HG03045 (cell line): ENCODE data around the gene SFXN3.

Experiments
- ATAC-seq: cut with Tn5 transposase; IDR thresholded peaks from one replicate; pipeline ENCODE4 v1.9.1; 2021; ENCODE audit warnings: mild to moderate bottlenecking, moderate library complexity; ENCODE audit not compliant: unreplicated experiment

Gene SFXN3

DNA sequence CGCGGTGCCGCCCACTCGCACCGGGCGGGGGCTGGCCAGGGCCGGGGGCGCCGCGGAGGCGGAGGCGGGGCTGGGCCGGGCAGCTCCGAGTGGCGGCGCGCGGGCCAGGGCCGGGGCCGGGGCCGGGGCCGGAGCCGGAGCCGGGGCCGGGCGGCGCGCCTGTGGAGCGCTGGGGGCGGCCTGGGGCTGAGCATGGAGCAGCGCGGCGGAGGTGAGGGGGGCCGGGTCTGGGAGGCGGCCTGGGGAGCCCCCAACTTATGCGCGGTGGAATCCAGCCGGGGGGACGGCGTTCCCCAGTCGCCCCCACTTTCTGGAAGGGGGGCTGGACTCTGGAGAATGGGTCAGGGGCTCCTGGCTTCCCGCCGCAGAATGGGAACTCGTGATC is 31.3 kb upstream of the SFXN3 start, which contains the start of gene LZTS2:
LZTS2 (plus strand) TSS at position 67 of the 385 bp plus-strand sequence. CDS start 2,731 bp downstream, outside the sequence.
- no peak for ATAC-seq

DNA sequence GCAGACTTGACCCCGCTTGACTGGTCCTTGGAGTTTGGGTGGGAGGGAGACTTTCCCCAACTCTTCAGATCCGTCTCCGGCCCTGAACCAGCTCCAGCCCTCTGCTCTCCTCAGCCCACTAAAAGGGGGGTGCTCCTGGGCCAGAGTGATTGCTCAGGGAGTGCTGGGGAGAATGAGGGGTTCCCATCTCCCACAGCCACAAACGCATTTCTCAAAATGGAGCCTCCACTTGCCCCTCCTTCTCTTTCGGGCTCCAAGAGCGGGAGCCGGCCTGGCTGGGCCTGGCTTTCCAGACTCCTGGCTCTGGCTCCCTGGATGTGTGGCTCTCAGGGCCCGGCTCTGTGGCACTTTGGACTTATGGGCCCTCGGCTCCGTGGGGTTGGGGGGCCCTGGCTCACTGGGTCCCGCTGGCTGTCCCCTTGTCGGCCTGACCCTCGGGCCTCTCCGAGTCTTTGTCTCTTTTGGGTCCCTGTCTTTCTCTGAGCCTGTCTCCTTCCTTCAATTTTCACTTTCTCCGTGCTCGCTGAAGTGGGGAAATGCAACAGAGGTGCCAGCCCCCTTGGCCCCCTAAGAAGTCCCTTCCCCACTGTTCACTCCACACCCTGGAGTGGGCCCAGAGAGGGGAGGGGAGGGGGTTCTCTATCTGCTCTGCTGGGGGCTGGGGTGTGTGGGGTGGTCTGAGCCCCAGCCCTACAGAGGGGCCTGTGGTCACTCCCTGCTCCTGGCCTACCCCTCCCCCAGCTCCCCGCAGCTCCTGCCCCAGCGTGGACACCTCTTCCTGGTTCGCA is 30.7 kb upstream of the SFXN3 start:
- ATAC-seq = no peak

DNA sequence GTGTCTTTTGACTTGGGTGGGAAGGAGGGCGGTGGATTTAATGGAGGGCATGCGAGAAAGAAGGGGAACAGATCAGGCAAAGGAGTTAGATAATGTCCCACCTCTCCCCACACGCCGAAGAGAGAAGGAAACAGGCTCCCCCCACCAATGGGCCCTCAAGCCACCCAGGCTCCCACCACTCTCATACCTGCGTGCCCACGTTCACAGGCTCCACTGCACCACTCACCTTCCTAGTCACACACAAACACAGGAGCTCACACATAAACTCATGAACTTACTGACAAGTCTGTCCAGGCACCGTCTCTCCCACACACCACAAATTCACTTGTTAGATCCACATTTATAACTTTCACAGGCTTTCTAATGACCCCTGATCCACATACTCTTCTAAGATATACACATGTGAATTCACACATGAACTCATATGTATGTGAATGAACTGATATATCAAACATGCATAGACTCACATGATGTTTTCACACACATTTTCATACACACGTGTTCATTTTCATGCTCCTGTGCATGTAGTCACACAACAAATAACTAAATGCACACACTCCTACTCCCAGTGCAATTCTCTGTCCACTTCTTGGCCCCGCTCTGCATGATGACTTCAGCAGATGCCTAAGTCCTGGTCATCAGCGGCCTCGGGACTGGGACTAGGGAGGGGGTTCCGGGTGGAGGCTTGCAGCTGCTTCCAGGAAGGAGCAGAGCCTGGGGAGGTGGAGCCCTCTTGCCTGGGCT is 29.9 kb upstream of the SFXN3 start:
- no peak for ATAC-seq

DNA sequence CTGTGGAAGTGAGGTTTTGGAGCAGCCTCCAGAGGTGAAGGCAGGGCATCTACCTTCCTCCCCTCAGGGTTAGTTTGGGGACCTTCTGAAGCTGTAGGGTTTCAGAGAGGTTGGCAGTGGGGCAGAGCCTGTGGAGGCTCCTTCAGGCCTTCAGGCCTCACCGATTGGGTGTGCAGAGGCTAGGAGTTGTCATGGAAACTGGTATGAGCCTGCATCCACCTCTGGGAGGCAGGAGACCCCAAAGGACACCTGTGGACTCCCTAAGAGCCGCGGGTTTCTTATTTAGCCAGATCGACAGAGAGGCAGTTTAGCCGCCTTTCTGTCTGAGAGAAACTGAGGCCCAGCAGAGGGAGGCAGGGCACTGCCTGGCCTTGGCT is 29.4 kb upstream of the SFXN3 start:
- ATAC-seq = no peak

DNA sequence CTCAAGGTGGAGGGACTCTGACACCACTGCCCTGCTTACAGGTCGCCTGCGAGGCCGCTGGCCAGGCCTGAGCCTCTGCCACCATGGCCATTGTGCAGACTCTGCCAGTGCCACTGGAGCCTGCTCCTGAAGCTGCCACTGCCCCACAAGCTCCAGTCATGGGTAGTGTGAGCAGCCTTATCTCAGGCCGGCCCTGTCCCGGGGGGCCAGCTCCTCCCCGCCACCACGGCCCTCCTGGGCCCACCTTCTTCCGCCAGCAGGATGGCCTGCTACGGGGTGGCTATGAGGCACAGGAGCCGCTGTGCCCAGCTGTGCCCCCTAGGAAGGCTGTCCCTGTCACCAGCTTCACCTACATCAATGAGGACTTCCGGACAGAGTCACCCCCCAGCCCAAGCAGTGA is 28.6 kb upstream of the SFXN3 start:
- ATAC-seq = no peak

DNA sequence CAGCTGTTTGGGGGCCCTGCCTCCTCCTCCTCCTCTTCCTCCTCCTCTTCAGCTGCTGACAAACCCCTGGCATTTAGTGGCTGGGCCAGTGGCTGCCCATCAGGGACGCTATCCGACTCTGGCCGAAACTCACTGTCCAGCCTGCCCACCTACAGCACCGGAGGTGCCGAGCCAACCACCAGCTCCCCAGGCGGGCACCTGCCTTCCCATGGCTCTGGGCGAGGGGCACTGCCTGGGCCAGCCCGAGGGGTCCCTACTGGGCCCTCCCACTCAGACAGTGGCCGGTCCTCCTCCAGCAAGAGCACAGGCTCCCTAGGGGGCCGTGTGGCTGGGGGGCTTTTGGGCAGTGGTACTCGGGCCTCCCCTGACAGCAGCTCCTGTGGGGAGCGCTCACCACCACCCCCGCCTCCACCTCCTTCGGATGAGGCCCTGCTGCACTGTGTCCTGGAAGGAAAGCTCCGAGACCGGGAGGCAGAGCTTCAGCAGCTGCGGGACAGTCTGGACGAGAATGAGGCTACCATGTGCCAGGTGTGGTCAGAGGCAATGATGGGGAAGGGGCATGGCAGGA is 27.3 kb upstream of the SFXN3 start:
- ATAC-seq = no peak

DNA sequence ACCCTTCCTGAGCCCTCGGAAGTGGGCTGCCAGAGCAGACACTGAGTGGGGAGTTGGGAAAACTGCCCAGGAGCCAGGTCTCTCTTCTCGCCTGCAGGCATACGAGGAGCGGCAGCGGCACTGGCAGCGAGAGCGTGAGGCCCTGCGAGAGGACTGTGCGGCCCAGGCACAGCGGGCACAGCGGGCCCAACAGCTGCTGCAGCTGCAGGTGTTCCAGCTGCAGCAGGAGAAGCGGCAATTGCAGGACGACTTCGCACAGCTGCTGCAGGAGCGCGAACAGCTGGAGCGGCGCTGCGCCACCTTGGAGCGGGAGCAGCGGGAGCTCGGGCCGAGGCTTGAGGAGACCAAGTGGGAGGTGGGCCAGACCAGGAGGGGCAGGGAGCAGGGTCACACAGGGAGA is 25.7 kb upstream of the SFXN3 start:
- no peak for ATAC-seq

DNA sequence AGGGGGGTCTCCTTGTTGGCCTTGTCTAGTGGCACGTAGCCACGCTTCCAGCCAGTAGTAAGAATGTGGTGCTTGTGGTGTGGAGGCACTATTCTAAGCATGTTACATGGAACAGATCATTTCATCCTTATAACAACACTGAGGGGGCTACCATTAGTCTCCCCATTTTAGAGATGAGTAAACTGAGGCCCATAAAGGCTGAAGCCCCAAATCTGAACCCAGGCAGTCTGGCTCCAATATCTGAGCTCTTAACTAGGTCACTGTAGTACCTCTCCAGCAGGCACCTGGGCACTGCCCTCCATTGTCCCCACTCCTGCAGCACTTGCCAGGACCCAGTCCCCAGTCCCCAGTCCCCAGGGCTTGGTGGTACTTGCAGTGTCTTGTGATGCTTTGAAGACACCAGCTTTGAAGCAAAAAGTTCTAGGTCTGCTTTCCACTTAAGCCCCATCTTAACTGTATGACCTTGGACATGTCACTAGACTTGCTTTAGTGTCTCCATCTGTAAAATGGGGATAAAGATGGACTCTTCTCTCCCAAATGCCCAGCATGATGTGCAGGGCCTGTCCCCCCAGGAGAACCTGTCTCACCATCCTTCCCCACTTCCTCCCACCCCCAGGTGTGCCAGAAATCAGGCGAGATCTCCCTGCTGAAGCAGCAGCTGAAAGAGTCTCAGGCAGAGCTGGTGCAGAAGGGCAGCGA is 25.0 kb upstream of the SFXN3 start:
- no peak for ATAC-seq

DNA sequence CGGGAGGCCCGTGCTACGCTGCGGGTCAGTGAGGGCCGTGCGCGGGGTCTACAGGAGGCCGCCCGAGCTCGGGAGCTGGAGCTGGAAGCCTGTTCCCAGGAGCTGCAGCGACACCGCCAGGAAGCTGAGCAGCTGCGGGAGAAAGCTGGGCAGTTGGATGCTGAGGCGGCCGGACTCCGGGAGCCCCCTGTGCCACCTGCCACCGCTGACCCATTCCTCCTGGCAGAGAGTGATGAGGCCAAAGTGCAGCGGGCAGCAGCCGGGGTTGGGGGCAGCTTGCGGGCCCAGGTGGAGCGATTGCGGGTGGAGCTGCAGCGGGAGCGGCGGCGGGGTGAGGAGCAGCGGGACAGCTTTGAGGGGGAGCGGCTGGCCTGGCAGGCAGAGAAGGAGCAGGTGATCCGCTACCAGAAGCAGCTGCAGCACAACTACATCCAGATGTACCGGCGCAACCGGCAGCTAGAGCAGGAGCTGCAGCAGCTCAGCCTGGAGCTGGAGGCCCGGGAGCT is 24.4 kb upstream of the SFXN3 start:
- no peak for ATAC-seq

DNA sequence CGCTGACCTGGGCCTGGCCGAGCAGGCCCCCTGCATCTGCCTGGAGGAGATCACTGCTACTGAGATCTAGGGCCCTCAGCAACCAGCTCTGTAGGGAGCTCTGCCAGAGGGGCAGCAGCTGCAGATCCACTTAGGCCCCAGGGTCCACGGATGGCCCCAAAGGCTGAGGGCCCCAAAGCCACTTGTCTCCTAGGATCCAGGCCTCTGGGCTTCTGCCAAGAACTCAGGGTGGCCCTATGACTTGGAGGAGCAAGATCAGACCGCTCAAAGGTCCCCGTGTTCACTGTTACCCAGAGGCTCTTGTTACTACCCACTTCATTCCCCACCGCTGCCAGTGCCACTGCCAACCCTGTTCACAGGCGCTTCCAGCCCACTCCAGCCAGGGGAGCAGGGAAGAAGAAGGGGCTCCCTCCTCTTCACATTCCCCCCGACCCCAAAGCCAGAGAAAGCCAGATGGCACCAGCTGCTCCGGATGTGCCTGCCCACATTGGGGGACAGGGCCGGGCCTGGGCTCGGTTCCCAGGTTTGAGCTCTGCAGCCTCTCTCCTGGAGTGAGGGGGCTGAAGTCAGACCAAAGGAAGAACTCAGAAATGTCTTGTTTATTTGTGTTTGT is 23.8 kb upstream of the SFXN3 start:
- ATAC-seq = no peak

DNA sequence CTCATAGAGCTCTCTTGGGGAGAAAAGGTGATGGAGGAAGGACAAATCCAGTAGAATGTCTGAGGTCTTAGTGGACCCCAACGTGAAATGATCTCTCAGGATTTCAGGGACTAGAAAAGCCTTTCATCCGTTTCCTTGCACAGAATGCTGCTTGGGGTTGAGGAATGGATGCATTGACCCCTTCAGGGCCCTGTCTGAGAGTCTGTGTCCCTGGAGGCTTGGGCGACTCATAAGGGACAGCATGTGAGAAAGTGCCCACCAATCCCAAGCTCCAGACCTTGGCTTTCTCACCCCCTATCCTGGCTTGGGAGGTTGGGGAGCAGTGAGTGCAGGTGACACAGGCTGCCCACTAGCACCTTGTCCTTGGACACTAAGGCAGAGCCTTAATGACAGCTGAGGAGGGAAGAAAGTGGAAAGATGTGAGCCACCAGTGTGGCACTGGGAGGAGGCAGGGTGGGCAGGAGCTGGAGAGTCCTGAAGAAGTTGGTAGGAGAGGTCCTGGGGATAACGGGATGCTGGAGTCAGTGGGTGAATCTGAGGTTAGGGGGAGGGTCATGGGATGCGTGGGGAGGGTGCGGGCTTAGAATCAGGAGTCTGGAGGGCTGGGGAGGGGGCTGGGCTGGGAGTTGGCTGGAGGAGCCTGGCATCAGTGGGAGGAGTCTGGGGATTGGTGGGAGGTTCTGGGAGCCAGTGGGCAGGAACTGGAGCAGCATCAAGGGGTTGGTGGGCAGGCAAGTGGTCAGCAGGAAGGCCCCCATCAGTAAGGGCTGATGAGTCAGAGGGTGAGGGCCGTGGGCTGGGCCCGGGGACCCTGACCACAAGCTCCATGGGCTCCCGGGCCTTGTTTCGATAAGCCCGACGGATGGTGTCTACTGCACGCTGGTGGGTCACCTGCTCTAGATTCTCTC is 22.9 kb upstream of the SFXN3 start:
- ATAC-seq = no peak

DNA sequence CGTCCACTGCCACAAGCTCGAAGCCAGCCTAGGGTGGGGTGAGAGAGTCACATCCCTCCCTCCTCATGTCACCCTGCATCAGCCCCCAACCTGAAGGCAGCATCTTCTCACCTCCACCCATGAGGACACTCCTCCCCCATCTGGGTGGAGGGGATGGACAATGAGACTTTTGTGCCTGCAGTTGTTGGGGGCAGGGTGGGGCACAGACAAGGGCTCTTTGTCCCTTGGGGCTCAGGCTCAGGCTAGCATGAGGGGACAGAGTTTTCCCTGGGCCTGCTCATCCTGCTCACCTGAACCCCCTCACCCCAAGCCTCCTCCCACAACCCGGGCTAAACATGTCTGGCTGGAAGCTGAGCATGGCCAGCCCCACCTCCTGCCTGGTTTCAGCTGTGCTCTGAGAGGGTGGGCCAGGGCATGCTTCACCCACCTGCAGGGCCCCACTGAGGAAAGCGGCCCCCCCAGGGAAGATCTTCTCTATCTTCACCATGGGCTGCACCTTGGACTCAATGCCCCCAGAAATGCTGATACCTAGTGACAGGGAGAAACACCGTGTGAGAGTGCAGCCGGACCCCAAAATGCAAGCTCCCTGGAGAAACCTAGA is 22.1 kb upstream of the SFXN3 start:
- no peak for ATAC-seq

DNA sequence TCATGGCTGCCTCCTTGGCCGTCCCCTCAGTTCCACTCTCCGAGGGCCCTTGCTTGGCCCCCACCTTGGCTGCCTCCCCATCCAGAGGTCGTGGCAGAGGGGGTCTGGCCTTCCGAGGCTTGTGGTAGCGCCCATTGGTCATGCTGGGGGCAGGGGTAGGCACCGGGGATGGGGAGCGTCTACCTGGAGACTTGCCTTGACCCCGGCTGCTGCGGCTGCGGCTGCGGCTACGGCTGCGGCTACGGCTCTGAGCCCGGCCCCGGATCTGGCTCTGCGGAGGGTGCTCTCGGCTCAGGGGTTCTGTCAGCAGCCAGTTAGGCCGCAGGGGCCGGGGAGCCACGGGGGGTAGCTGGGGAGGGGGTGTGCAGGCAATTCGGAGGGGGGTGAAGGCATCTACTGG is 20.7 kb upstream of the SFXN3 start:
- no peak for ATAC-seq

DNA sequence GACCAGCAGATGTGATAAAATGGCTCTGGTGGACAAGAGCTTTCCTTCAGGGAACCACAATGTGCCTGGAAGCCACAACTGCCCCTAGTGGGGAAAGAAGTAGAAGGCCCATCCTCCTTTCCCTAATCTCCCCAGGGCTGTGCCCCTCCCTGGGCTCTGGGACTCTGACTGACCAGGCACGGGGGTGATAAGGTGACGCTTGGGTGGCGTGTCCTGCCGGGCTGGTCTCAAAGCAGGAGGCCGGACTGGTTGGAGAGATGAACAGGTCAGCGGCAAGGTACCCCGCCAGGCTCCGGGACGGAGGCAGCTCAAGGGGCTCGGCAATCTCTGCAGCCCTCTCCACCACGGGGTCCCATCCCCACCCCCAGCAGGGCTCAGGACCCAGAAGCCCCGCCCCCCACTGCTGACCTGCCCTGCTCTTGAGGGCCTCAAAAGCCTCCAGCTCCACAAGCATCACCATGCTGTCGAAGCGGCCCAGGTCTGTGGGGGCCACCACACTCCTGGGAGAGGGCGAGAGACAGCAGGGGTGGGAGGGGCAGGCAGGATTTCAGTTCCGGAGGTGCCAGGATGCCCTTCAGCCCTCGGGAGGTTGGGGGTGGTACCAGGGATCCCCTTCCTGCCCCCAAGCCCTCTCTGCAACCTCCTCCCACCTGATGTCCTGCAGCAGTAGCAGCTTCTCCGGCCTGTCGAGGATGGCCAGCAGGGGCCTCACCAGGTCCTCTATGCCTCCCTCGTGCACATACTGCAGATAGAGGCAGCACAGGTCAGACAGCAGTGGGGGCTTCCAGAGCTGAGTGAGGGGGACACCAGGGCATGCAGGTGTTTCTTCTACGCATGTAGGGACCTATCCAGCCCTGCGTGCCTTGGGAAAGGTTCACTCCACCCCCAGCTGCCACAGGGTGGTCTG is 19.3 kb upstream of the SFXN3 start:
- no peak for ATAC-seq

DNA sequence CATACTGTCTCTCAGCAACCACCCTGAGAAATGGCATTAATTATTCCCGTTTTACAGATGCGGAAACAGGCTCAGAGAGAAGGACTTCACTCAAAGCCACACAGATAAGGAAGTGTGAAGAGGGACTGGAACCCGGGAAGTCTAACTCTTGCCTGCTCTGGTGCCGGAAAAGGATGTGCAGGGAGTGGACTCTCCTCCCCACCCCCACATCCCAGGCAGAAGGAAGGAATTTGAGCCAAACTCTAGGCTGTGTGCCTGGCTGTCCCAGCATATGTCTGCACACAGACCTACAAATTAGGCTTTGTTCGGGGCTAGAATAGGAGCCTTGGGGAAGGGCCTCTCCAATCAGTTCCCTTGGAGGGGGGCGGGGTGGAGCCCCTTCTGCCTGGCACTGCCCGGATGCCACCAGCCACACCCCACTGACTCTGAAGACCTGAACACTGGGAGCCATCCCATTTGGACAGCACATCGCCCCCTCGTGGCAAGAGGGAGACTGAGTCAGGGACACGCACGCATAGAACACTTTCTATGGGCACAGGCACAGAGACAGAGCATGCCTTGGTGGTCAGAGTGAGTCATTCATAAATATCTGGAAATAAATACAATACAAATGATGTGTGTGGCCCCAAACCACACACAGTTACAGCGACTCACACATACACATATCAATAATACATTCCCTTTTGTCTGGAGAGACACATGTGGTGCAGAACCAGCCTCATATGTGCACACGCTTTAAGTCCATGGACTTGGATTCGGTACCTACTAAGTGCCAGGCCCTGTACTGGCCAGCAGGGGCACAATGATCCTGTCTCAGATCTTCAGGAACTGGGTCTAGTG is 18.3 kb upstream of the SFXN3 start:
- ATAC-seq = no peak

DNA sequence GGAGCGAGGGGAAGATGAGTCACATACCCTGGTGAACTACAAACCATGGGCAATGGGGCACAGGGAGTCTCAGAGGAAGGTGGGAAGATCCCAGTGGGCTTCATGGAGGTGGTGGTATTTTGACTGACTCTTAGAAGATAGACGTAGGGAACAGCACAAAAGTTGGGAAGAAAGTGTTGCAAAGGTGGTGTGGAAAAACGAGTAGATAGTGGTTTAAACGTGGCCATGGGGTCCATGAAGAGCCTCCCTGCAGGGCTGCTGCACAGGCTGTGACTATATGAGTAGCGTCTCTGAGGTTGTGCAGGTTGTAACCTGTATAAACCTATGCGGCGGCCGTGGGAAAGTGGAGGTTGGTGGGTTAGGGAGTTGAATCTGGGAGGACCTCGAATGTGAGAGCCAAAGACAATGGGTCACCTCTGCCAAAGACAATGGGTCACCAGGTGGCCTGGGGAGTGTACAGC is 17.6 kb upstream of the SFXN3 start:
- no peak for ATAC-seq

DNA sequence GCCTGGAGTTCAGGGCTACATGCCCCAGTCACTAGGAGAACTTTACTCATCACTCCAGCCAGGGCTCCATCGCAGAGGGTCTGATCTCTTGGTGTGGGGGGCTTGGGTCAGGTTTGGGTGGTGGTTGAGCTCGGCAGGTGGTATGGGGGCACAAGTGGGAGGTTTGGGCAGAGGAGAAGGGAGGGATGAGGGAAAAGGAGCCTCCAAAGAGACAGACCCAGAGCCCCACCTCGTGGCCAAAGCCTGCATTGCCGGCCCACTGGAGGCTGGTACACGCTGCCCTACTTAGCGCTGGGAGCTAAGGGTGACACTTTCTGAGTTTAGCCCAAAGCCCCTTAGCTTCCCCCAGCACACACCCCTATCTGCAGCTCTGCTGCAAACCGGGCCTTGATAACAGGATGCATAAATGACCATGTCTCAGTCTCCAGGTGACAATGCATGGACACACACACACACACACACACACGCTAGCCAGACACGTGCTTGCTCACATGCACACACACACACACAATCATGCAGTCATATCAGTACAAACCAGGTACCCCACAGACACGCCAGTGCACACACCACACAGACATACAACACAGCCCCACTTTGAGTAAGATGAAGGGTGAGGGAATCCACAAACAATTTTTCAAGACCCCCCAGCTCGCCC is 16.7 kb upstream of the SFXN3 start:
- ATAC-seq = no peak
